Activated CD4-positive, CD25-positive, alpha-beta regulatory T cell treated with anti-CD3 and anti-CD28 coated beads, Interleukin-2, amount 50 U/mL, for 24 hours (primary cell): ENCODE measurements around the gene ANOS1.
"Not testable (repeated sequence)": the region's sequence is repeated elsewhere in the genome, so short reads cannot be mapped to it uniquely, and the experiment has no call there.

ENCODE experiments used
- ATAC-seq, 2 donors: fragments of 150-1000 bp; cut with Tn5 transposase; one replicate each; pipeline ENCODE4 v1.10.0; 2021; ENCODE audit warnings: mild to moderate bottlenecking in 1 of 2, moderate library complexity in 1 of 2

Gene ANOS1, protein sequence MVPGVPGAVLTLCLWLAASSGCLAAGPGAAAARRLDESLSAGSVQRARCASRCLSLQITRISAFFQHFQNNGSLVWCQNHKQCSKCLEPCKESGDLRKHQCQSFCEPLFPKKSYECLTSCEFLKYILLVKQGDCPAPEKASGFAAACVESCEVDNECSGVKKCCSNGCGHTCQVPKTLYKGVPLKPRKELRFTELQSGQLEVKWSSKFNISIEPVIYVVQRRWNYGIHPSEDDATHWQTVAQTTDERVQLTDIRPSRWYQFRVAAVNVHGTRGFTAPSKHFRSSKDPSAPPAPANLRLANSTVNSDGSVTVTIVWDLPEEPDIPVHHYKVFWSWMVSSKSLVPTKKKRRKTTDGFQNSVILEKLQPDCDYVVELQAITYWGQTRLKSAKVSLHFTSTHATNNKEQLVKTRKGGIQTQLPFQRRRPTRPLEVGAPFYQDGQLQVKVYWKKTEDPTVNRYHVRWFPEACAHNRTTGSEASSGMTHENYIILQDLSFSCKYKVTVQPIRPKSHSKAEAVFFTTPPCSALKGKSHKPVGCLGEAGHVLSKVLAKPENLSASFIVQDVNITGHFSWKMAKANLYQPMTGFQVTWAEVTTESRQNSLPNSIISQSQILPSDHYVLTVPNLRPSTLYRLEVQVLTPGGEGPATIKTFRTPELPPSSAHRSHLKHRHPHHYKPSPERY

DNA sequence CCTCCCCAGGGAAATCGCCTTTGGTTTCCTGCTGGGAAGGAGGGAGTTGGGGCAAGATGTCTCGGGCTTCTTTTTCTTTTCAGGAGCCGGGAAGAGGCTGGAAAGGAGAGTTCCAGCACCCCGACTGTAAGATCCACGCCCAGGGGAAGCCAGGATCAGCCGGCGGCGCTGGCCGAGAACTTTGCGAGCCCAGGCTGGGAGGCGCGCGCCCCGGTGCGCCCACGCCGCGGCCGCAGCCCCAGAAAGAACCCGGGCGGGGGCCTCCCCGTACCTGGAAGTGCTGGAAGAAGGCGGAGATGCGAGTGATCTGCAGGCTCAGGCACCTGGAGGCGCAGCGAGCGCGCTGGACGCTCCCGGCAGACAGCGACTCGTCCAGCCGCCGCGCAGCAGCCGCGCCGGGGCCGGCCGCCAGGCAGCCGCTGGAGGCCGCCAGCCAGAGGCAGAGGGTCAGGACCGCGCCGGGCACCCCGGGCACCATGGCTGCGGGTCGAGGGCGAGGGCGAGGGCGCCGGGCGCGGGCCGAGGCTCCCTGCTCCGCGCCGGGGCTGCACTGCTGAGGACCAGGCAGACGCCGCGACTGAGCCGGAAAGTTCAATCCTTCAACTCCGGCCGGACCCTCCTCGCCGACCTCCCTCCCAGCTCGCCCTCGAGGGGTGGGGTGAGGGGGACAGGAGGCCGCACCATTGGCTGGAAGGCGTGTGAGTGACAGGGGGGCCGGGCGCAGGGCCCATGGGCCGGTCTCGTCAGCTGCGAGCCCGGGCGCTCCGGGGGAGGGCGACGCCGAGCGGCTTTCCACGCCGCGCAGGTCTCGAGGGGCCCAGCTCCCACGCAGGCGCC, at the start of gene ANOS1:
ANOS1 (minus strand) TSS at position 579 of the 837 bp plus-strand sequence; CDS start at position 478, 101 bp downstream.
- no peak for ATAC-seq

DNA sequence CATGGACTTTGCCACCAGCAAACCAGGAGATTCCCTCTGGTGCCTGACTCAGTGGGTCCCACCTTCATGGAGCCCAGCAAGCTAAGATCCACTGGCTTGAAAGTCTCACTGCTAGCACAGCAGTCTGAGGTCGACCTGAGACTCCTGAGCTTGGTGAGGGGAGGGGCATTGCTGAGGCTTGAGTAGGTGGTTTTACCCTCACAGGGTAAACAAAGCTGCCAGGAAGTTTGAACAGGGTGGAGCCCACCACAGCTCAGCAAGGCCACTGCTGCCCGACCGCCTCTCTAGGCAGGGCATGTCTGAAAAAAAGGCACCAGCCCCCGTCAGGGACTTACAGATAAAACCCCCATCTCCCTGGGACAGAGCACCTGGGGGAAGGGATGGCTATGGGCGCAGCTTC, 41.2 kb upstream of the ANOS1 start:
- no peak for ATAC-seq

DNA sequence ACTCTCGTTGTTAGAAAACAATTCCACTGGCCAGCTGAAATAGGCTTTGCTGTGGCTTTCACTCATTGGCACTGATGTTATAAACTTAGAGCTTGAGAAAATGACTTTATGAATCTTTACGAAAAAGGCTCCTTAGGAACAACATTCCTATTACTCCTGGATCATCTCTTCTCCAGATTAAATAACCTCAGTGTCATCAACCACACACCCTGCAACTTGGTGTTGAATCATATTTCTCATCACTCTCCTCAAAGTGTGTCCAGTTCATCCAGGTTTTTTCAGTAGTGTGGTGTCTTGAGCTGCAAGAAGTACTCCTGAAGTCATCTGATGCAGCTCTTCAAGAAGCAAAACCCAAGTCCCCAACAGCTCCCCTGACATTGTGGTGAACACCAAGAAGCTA, 28.1 kb upstream of the ANOS1 start:
- ATAC-seq = no peak

DNA sequence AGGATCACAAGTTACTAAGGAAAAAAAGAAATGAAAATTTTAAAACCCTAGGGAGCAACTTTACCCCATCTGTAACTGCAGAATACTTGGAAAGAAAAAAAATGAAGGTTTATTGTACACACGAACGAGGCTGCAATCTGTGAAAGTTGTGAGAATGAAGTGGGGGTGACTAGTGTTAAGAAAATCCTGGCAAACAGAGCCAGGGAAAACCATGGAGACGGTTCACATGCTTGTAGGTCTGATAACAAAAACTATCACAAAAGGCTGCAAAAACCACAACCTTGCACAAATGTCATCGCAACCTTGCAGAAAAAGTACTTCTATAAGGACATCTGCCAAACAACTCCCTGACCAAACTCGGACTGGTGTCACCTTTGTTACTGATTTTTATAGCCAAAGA, 26.8 kb upstream of the ANOS1 start:
- not testable (repeated sequence) for ATAC-seq

DNA sequence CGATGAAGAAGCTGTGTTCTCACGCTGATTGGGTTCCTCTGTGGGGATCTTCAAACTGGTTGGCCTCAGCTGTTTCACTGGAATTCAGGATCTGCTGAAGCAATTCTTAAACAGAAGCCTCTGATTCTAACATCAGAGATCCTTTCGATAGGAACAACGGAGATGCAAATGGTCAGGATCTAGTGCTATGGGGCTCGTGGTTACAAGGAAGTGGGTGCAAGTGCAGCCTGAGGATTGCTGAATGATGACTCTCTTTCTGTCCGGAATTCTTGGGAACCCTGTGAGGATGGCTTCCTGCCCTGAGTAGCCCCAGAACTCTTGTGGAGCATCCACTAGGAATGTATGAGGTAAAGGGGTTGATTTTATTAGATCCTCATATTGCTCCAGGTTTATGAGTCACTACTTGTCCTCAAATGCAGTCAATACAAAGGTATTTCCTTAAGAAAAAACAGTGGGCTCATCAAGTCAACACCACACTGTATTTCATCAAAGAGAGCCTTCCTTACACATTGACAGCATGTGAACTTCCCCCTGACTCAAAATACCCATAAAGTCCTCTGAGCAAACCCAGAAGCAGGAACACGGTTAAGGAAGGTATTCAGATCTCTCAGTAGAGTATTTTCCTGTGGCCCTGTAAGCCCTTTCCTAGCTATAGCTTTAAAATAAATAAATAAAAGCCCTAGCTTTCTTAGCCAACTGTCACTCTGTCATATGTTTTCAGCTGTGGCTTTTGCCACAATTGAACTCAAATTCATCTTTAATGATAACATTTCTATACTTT, 25.9 kb upstream of the ANOS1 start:
- ATAC-seq = not testable (repeated sequence)

DNA sequence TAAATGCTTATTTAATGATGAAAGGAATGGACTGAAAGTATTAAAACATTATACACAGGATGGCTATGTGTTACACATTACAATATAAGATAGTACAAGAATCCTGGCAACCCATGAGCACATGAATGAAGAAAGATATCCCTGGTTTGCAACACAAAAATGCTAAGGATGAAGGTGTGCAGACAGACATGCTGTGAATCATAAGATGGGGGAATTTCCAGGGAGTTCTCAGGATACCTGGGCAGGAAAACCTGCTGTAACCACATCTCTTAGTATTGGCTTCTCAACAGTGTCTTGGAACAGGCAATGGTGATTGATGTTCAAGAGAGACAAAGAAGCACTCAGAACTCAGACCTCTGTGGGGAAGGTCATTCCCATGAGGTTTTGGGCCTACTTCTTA, 23.9 kb upstream of the ANOS1 start:
- ATAC-seq = no peak

DNA sequence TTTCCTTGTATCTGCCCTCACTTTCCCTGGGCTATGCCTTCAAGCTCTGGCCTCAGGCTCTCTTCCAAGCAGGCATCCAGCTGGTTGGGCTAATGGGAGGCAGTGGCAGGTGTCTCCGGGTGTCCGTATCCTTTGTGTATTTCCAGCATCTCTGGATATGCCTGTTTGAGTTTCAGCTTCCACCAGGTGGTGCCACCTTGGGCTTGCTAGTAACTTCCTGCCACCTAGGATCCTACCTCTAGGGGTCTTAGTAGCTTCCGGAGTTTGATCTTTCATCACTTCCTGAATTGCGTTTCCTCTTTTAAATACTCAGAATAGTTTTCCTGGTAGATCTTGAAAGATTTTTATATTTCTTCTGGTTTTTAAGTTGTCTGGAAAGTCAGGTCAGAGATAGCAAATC, 23.2 kb upstream of the ANOS1 start:
- ATAC-seq = no peak

DNA sequence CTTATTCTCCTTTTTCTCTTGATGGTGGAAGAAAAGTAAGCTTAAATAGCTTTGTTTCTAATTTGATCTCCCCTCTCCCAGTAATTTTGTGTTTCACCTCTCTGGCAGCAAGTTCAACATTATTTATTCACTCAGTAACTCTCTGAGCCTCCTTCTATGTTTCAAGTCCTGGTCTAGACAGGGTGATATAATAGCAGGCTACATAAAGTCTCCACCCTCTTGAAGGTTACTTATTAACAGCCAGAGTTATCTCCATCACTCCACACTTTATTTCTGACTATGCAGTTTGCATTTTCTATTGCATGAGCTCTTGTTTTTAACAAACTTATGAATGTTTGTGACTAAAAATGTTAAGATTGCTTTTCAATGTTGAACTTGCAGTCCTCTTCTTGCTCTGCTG, 17.8 kb upstream of the ANOS1 start:
- no peak for ATAC-seq

DNA sequence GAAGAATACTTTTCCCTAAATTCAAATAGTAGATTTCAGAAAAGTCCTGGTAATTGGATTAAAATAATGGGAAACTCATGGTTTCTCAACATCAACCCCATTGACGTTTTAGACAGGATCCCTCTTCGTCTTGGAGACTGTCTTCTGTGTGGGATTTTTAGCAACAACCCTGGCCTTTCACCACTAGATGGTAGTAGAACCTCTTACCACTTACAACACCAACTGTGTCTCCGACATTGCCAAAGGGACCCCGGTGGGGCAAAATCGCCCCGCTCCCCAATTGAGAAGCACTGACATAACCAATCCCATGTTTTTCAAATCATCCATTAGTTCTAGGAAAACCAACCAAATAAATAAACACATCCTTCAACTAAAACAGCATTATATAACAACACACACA, 16.9 kb upstream of the ANOS1 start:
- ATAC-seq = no peak

DNA sequence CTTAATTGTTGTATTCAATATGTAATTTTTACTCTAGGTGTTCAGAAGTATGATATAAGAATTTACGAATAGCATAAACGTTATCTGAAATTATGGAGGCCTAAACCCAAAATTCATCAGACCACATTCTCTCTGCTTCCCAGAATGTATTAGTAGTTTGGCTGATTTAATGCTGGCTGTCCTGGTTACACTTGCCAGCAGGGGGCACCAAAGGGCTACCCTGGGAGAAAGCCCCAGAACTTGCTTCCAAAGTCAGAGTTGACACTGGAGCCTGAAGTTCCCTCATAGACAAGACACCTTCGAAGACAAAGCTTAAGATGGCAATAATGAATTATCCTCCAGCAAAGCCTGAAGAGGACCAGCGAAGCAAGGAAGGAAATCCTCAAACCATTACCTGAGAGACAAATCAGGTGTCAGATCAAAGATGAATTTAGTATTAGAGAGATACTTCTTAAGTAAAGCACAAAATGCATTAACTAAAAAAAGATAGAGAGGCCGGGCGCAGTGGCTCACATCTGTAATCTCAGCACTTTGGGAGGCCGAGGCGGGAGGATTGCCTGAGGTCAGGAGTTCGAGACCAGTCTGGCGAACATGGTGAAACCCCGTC, 11.3 kb upstream of the ANOS1 start:
- no peak for ATAC-seq

DNA sequence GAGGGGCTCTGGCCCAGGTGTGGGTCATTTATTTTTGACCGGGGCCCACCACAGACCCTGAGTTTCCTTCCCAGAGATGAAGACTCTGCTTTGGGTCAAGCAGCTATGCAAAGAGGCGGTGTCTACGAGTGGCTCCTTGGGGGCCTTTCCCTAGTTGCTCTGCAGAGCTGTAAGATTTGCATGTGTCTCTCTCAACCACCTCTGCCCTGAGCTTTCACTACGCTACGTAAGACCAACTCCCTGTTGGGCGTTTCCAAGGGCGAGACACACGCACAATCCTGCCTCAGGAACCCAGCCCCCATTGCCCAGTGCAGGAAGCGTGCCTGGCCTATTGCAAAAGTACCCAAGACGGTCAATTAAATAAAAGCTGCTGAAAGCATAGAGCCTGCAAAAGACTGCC, 10.0 kb upstream of the ANOS1 start:
- no peak for ATAC-seq

DNA sequence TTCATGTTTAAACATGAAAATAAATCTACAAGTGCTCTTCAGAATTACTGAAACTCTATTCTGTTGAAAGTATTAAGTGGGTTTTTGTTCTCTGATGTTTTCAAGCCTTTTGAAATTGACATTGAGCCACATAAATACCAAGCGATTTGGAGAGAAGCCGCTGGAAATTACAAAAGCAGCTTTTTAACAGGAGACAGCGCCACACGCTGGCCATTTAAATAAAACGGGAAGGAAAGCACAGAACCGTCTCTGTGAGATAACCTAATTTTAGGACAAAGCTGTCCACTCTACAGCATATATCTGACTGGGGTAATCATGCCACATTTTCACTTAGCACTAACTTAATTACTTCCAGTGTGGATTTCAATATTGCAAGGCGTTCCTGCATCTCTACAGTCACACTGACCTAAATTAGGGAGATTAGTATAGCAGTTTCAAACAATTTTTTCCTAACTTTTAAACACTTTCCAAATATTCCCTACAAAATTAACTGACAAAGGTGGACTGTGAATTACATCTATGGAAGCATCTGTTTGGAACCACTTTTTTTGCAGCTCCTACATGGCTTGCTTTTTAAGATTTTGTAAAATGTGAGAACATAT, 6.8 kb upstream of the ANOS1 start:
- ATAC-seq = no peak

DNA sequence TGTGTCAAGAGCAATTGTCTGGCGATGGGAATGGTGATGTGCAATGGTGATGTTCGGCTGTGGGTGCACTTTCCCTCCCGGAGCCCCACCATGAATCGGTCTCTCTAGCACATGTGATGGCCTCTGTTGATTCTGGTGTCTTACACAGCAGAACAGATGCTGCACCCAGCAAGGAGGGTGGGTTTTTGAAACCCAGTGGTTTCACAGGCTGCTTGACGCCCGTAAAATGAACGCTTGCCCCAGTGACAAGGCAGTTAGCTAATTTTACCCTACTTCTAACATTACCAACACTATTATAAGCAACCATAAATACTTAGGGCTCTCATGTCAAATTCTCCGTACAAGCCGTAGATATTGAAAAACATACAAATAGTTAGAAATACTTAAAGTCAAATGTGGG, 5.9 kb upstream of the ANOS1 start:
- ATAC-seq = no peak

DNA sequence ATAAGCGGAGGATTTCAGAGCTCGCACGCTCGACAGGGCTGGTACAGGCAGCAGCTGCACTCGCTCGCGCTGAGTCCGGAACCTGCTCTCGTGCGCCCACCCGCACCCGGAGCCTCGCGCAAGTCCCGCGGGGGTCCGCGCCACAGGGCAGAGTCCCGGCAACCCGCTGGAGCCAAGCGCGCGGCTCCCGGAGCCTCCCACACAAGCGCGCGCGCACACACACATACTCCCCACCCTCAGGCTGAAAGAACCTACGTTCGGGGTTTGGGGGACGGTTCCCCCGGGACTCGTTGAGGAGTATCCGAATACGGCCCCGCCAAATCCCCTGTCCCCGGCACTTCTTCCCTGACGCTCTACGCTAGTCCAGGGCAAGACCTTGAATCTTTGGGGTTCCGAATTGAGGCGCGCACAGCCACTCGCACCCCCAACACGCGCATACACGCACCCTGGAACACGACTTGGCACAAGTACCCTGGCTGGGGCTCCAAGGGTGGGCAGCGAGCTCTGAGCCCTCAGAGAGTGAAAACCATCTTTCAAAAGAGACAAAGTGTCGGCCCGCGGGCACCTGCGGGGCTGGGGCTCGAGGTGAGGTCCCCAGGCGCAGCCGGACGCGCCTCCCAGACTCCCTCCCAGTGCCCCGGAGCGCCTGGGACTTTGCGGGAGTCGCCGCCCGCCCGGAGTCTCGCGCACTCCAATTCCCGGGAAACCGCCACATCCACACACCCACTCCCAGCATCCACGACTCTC, 952 bp downstream of the ANOS1 start:
- no peak for ATAC-seq

DNA sequence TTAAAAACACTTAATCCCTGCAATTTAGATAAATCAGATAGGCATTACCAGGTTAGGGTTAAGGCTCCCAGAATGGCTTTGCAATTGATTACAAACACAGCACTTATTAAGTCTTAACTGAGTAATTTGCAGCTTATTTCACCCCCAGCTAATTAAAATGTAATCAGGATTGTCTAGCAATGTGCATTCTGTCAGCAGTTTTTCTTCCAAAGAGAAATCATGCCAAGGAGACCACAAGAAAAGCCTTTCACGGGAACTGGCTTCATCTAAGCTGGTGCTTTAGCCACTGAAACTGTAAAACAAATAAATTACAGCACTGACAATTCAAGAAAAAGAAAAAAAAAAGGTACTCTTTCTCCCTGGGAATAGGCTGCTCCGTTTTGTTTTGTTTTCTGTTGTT, 2.1 kb downstream of the ANOS1 start:
- ATAC-seq = no peak

DNA sequence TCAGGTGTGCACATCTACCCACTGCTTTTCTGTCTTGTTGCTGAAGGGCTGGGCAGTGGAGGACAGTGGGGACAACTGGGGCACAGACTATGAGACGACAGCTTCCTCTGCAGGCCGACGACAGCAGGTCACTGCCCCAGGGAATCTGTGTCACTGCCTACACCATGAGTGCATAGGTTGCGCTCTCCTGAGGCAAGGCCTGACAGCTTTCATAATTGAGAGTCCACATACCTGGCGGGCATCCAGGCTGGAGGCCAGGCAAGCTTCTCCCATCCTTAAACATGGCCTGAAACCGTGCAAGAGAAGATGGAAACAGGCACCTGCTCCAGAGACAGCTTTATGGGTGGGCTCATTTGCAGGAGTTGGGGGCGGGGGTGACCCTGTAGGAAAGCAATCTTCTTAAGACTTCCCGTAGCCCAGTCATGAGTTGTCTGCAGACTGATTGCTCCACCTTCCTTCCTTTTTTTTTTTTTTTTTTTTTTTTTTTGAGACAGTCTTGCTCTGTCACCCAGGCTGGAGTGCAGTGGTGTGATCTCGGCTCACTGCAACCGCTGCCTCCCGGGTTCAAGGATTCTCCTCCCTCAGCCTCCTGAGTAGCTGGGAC, 2.9 kb downstream of the ANOS1 start:
- no peak for ATAC-seq

DNA sequence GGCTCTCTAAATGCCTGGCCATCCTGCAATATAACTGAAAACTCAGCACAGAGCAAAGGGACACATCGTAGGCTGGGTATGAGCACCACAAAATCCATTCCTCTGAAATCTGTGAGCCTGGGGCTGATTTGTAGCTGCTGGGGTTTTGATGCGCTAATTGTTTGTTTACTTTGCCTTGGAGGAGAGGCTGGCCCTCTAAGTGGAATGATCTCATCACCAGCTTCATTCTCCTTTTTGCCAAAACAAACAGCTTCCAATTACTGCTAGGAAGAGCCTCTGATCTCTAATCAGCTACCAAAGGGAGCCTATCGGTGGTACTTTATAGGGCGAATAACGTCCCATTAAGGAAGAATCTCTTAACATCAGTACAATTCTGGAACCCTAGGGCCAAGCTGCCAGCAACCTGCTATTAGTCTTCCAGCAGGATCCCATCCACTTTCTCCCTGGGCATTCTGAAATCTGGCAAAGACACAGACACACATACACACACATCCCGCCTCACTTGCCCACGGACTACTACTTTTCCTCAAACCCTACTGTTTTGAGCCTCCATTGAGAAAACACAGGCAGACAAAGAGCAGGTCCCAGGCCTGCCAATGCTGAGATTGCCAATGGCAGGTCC, 5.8 kb downstream of the ANOS1 start:
- ATAC-seq = no peak

DNA sequence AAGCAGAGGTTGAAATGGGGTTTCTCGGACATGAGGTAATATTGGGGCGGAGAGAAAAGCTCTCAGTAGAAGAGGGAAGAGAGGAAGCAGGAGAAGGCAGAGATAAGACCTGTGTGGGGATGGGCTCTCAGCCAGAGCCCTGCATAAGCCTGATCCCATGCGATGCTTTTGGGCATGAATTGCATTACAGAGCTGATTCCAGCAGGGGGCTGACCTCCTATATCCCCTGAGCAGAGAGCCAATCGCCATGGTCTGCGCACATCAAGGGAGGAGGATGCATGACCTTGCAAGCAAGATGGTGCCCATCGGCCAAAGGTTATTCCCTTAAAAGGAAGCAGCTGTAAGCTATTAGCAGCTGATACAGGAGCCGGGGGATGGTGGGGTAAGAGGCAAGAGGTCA, 7.6 kb downstream of the ANOS1 start:
- ATAC-seq = no peak

DNA sequence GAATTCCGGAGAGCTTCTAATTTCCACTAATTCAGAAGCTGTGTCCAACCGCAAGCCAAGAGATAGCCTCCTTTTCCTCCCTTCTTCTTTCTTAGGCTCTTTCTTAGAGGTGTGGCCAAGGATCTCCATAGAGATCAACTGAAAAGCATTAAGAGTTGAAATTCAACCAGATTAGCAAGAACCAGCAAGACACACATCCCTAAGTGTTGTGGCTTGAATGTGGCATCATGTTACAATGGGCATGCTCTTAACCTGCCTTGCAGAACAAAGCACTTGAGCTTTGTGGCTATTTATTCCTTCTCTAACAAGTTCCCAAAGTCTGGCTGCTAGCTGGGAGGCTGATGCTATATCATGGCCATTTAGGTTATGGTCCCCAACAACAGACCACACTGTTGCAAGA, 10.4 kb downstream of the ANOS1 start:
- ATAC-seq = no peak

DNA sequence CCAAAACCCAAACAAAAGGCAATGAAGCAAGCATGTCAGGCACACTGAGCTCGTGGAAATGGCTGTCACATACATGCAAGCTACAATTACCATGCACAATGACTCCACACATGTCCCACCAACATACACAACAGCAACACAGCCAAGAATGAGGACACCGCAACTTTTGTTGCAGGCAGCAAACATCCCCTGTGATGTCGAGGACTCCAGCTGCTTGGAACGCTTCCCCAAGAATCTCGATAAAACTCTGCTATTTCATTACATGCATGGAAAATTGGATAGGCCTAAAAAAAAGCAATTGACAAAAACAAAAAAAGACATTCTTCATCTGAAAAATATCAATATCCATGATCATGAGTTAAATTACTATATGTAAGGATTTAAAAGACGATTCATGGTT, 11.8 kb downstream of the ANOS1 start:
- ATAC-seq = no peak
